ENCODE results near the gene SULT4A1.

GRCh38 chr22:43885319-43885671 is 23.0 kb upstream of the SULT4A1 start:
- TF ChIP-seq ELF4 (CRISPR knock-in tag; IDR thresholded peaks at IDR 0.05; ENCODE audit: low read depth), result no peak
- no peak for TF ChIP-seq CTCF (IDR thresholded peaks at IDR 0.05)
- no peak for TF ChIP-seq CREM (CRISPR knock-in tag; IDR thresholded peaks at IDR 0.05)
- TF ChIP-seq RELA (CRISPR knock-in tag; IDR thresholded peaks at IDR 0.05; ENCODE audit: borderline replicate concordance), result no peak
- TF ChIP-seq NFE2L1 (CRISPR knock-in tag; IDR thresholded peaks at IDR 0.05), result no peak
- no peak for TF ChIP-seq FOXK1 (CRISPR knock-in tag; IDR thresholded peaks at IDR 0.05)
- no peak for TF ChIP-seq PRDM15 (CRISPR knock-in tag; IDR thresholded peaks at IDR 0.05)

Measured in WTC11 (cell line).